ENCODE measurements around the gene ADORA1.

The ADORA1 gene

GRCh38 chr1:203188686-203189232 lies 61.2 kb downstream of the ADORA1 start:
- TF ChIP-seq TAF1 (IDR thresholded peaks at IDR 0.05; ENCODE audit: low read depth), result no peak
- no peak for TF ChIP-seq RAD21 (IDR thresholded peaks at IDR 0.05; ENCODE audit: low read depth)
- TF ChIP-seq EP300 (IDR thresholded peaks at IDR 0.05; ENCODE audit: borderline replicate concordance), result no peak
- no peak for TF ChIP-seq FOXM1 (IDR thresholded peaks at IDR 0.05; ENCODE audit: borderline replicate concordance, low read depth)
- TF ChIP-seq YY1 (IDR thresholded peaks at IDR 0.05; ENCODE audit: low read depth), result no peak
- TF ChIP-seq TEAD4 (IDR thresholded peaks at IDR 0.05), result no peak
- TF ChIP-seq USF1 (IDR thresholded peaks at IDR 0.05), result no peak
- TF ChIP-seq CREB1 (IDR thresholded peaks at IDR 0.05; ENCODE audit: low read depth), result no peak
- TF ChIP-seq, protein P1, sequence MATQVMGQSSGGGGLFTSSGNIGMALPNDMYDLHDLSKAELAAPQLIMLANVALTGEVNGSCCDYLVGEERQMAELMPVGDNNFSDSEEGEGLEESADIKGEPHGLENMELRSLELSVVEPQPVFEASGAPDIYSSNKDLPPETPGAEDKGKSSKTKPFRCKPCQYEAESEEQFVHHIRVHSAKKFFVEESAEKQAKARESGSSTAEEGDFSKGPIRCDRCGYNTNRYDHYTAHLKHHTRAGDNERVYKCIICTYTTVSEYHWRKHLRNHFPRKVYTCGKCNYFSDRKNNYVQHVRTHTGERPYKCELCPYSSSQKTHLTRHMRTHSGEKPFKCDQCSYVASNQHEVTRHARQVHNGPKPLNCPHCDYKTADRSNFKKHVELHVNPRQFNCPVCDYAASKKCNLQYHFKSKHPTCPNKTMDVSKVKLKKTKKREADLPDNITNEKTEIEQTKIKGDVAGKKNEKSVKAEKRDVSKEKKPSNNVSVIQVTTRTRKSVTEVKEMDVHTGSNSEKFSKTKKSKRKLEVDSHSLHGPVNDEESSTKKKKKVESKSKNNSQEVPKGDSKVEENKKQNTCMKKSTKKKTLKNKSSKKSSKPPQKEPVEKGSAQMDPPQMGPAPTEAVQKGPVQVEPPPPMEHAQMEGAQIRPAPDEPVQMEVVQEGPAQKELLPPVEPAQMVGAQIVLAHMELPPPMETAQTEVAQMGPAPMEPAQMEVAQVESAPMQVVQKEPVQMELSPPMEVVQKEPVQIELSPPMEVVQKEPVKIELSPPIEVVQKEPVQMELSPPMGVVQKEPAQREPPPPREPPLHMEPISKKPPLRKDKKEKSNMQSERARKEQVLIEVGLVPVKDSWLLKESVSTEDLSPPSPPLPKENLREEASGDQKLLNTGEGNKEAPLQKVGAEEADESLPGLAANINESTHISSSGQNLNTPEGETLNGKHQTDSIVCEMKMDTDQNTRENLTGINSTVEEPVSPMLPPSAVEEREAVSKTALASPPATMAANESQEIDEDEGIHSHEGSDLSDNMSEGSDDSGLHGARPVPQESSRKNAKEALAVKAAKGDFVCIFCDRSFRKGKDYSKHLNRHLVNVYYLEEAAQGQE (IDR thresholded peaks at IDR 0.05; ENCODE audit: low read depth), result no peak
- no peak for TF ChIP-seq CEBPB (IDR thresholded peaks at IDR 0.05)
- no peak for TF ChIP-seq NFIC (IDR thresholded peaks at IDR 0.05)
- no peak for TF ChIP-seq ZBTB7A (IDR thresholded peaks at IDR 0.05; ENCODE audit: low read depth)

DNA sequence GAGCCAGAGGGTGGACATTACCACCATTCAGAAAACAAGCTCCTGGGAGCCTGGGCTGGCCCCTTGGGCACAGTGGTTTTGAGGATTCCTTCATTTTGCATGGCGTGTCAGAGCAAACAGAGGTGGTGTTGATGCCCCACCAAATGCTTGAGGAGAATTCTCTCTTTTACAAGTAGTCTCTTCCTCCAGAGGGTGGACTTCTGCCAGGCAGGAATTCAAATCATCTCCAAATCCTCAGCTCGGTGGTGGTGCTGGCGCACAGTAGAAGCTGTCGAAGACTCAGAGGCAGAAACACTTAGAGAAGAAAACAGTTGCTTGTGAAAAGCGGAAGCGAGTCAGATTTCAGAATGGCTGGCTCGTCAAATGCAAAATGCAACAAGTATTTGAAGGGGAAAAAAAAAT lies 62.4 kb downstream of the ADORA1 start:
- TF ChIP-seq CEBPB (IDR thresholded peaks at IDR 0.05), result no peak
- no peak for TF ChIP-seq CREB1 (IDR thresholded peaks at IDR 0.05; ENCODE audit: low read depth)
- no peak for TF ChIP-seq USF1 (IDR thresholded peaks at IDR 0.05)

GRCh38 chr1:203190949-203191348 lies 63.4 kb downstream of the ADORA1 start:
- TF ChIP-seq FOXM1 (IDR thresholded peaks at IDR 0.05; ENCODE audit: borderline replicate concordance, low read depth) (no peak), CEBPB (IDR thresholded peaks at IDR 0.05) (no peak), TEAD4 (IDR thresholded peaks at IDR 0.05) (no peak), TCF12 (IDR thresholded peaks at IDR 0.05; ENCODE audit: low read depth) (no peak), EP300 (IDR thresholded peaks at IDR 0.05; ENCODE audit: borderline replicate concordance) (no peak), NFIC (IDR thresholded peaks at IDR 0.05) (no peak), CREB1 (IDR thresholded peaks at IDR 0.05; ENCODE audit: low read depth) (no peak), ZBTB7A (IDR thresholded peaks at IDR 0.05; ENCODE audit: low read depth) (no peak), YY1 (IDR thresholded peaks at IDR 0.05; ENCODE audit: low read depth) (no peak)
- TF ChIP-seq, protein P1 (IDR thresholded peaks at IDR 0.05; ENCODE audit: low read depth), result no peak
- TF ChIP-seq, protein P2, sequence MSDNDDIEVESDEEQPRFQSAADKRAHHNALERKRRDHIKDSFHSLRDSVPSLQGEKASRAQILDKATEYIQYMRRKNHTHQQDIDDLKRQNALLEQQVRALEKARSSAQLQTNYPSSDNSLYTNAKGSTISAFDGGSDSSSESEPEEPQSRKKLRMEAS (IDR thresholded peaks at IDR 0.05), result no peak

DNA sequence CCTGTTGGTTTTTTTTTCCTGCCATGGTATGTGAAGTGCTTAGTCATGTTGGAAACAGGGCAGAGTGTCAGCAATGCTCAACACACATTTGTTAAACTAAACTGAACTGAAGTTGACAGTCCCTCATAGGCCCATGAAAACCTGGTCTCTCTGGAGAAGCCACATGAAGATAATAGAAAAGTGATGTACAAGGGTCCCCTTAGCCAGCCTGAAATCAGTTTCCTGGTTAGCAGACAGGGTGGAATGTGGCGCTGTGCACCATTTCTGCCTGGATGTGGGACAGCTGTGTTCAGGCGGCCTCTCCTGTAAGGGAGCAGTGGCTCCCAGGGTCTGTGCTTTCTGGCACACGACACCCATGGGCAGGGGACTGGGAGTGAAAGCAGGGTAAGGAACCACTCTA lies 68.8 kb downstream of the ADORA1 start:
- TF ChIP-seq EP300 (IDR thresholded peaks at IDR 0.05; ENCODE audit: borderline replicate concordance), result no peak
- TF ChIP-seq YY1 (IDR thresholded peaks at IDR 0.05; ENCODE audit: low read depth), result no peak
- TF ChIP-seq, protein P1 (IDR thresholded peaks at IDR 0.05; ENCODE audit: low read depth), result no peak
- no peak for TF ChIP-seq EGR1 (IDR thresholded peaks at IDR 0.05)
- no peak for TF ChIP-seq TCF12 (IDR thresholded peaks at IDR 0.05; ENCODE audit: low read depth)
- TF ChIP-seq TEAD4 (IDR thresholded peaks at IDR 0.05), result no peak
- no peak for TF ChIP-seq NFIC (IDR thresholded peaks at IDR 0.05)
- TF ChIP-seq TAF1 (IDR thresholded peaks at IDR 0.05; ENCODE audit: low read depth), result no peak
- TF ChIP-seq, protein P2 (IDR thresholded peaks at IDR 0.05), result no peak
- no peak for TF ChIP-seq RAD21 (IDR thresholded peaks at IDR 0.05; ENCODE audit: low read depth)
- no peak for TF ChIP-seq FOXM1 (IDR thresholded peaks at IDR 0.05; ENCODE audit: borderline replicate concordance, low read depth)
- TF ChIP-seq CREB1 (IDR thresholded peaks at IDR 0.05; ENCODE audit: low read depth), result no peak
- TF ChIP-seq USF1 (IDR thresholded peaks at IDR 0.05), result no peak

All from Ishikawa (cell line).